ENCODE results near the gene MEGF9. TPM values are rescaled to one million over a fixed set of nuclear protein-coding genes. Genes with fewer than 3 reads are reported as not detected.
A peak's percentile ranks its signal among the peaks of the same experiment; 100 is the strongest.

MEGF9 gene
- total RNA-seq, 1 experiment from 2014 or later, result 28.4 TPM

DNA sequence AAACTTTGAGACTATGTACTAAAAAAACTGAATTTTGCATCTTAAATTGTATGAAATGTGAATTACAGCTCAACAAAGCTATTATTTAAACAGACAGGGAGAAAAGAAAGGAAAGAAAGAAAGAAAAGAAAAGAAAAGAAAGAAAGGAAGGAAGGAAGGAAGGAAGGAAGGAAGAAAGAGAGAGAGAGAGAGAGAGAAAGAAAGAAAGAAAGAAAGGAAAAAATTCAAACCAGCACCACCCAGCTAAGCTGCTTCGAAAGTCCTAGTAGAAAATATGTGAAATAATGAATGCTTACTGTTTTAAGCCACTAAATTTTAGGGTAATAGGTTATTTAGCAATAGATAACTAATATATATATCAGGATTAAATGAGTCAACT lies 102.6 kb downstream of the MEGF9 start:
- in situ Hi-C loops (cut with HindIII; ENCODE audit: low pct_unique_long_range_greater_than_20kb, low sequenced_read_pairs), result no loop called here
- no peak for DNase-seq (ENCODE audit: low read depth)

DNA sequence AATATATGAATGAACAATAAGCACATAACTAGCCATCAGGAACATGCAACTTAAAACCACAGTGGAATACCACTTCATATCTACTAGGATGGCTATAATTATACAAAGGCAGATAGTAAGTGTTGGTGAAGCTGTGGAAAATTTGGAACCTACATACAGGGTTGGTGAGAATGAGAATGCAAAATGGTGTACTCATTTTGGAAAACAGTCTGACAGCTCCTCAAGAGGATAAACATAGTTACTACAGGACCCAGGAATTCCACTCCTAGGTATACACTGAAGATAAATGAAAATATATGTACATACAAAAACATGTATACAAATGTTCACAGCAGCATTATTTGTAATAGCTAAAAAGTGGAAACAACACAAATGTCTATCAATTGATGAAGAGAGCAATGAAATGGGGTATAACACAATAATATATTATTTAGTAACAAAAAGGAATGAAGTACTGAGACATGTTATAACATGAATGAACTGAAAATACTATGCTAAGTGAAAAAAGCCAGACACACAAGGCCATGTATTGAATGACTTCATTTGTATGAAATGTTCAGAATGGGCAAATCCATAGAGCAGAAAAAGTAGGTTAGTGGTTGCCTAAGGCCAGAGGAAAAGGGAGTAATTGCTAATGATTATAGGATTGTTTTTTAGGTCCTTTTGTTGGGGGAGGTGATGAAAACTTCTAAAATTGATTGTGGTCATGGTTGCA lies 103.1 kb downstream of the MEGF9 start:
- no peak for DNase-seq (ENCODE audit: low read depth)
- in situ Hi-C loops (cut with HindIII; ENCODE audit: low pct_unique_long_range_greater_than_20kb, low sequenced_read_pairs), result no loop called here

DNA sequence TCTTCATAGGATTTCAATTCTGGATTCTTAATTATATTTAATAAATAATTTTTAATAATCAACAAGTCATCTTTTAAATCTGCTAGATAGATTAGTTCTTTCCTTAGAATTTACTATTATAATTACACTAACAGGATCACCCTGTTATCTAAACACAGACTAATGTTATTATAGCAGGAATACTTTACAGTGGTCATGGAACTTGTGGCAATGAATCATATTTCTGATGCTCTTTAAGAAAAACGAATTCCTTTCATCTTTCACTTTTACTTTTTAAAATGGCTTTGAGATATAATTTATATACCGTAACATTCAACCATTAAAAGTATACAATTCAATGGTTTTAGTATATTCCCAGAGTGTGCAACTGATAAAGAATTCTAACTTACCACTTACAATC lies 104.6 kb downstream of the MEGF9 start:
- DNase-seq (ENCODE audit: low read depth), result no peak
- in situ Hi-C loops (cut with HindIII; ENCODE audit: low pct_unique_long_range_greater_than_20kb, low sequenced_read_pairs), result no loop called here

DNA sequence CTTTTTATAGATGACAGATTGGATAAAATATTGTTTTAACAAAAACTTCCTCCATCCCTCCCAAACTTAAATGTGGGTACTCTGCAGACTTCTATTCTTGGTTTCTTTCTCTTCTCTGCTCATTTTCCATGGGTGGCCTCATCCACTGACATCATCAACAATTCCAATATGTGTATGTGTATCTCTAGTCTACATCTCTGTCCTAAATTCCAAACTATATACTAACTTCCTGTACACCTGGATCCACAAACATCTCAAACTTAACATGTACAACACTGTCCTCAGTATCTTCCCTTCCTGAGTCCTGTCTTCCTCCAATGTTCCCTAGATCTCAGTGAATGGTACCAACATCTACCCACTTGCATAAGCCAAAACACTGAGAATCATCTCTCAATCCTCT lies 105.8 kb downstream of the MEGF9 start:
- in situ Hi-C loops (cut with HindIII; ENCODE audit: low pct_unique_long_range_greater_than_20kb, low sequenced_read_pairs), result no loop called here

DNA sequence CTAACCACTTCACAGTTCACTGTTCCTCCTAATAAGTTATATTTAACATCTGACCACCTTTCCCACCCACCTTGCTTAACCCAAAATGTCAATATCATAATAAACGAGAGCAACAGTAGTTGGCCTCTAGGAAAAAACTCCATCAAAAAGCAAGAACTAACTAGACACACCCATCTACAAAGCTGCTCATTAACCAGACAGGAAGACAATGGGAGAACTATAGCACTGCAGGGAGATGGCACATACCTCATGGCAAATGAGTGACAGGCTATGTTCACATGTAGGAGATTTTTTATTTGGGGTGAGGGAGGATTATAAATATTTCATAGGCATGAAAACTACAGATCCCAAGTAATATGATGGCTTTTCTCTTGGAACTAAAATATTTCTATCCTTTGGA lies 110.7 kb downstream of the MEGF9 start:
- DNase-seq (ENCODE audit: low read depth), result peak; percentile 35
- in situ Hi-C loops (cut with HindIII; ENCODE audit: low pct_unique_long_range_greater_than_20kb, low sequenced_read_pairs), result no loop called here

More for the DNA sequence above, 105.8 kb downstream of the MEGF9 start:
- DNase-seq (ENCODE audit: low read depth), result no peak

DNA sequence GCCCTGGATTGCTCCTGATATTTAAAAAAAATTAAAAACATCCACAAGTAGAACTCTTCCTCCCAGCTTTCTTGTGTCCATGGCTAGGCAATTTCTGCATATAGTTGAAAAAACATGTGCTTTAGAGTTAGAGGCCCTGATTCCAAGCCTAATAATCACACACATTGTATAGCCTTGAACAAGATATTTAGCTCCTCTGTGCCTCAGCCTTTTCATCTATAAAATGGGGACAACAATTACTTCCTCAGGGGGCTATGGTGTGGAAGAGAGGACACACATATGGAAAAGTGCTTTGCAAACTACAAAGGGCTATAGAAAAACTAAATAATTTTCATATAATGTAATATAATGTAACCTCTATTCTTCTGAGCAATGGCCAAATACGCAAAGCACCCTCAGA lies 111.3 kb downstream of the MEGF9 start:
- in situ Hi-C loops (cut with HindIII; ENCODE audit: low pct_unique_long_range_greater_than_20kb, low sequenced_read_pairs), result no loop called here
- DNase-seq (ENCODE audit: low read depth), result no peak

DNA sequence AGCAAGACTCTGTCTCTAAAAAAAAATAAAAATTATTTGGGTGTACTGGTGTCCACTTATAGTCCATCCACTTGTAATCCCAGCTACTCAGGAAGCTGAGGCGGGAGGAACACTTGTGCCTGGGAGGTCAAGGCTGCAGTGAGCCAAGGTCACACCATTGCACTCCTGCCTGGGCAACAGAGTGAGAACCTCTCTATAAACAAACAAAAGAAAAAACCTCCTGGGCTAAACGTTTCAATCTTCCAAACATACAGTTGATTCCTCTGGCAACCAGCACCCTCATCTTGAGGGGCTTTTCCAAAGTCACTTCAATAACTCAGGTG lies 120.4 kb downstream of the MEGF9 start:
- no peak for DNase-seq (ENCODE audit: low read depth)
- in situ Hi-C loops (cut with HindIII; ENCODE audit: low pct_unique_long_range_greater_than_20kb, low sequenced_read_pairs), result no loop called here

DNA sequence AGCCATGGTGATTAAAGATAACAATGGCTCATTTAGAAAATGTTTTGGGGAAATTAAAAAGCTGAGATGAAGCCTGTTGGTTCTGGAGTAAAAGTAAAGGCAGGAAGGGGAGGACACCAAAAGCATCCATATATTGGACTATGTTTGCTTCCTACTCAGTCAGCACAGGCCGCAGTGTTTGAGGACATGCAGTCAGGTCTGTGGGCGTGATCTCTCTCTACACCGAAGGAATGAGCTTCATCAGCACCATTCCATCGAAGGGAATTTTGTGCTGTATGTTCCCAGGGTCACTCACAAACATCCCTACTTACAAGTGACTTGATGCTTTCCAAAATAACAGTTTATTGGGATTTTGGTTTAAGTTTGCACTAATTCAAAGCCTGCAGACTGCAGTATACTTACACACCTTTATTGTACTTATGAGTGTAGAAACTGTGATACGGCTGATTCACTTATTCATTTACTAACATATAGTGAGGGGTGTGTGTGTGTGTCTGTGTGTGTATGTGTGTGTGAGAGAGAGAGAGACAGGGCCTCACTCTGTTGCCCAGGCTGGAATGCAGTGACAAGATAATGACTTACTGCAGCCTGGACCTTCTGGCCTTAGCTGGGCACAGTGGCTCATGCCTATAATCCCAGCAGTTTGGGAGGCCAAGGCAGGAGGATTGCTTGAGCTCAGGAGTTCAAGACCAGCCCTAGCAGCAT lies 120.9 kb downstream of the MEGF9 start:
- in situ Hi-C loops (cut with HindIII; ENCODE audit: low pct_unique_long_range_greater_than_20kb, low sequenced_read_pairs), result no loop called here
- no peak for DNase-seq (ENCODE audit: low read depth)

DNA sequence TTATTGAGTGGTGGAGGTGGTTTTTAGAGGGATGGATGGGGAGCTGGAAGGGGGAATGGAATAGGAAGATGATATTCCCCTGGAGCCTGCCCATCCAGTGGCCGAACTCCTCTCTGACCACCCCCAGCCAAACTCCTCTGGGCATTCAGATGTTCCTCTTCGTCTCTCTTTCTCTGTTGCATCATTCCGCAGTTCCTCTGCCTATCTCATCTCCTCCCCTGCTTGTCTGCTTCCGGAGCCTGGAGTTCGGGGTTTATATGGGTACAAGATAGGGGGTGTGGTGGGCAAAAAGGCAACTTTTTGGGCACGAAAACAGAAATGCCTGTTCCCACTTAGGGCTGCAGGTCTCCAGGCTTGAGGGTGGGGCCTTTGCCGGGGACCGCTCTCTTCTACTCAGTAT lies 122.1 kb downstream of the MEGF9 start:
- DNase-seq (ENCODE audit: low read depth), result no peak
- in situ Hi-C loops (cut with HindIII; ENCODE audit: low pct_unique_long_range_greater_than_20kb, low sequenced_read_pairs), result no loop called here

DNA sequence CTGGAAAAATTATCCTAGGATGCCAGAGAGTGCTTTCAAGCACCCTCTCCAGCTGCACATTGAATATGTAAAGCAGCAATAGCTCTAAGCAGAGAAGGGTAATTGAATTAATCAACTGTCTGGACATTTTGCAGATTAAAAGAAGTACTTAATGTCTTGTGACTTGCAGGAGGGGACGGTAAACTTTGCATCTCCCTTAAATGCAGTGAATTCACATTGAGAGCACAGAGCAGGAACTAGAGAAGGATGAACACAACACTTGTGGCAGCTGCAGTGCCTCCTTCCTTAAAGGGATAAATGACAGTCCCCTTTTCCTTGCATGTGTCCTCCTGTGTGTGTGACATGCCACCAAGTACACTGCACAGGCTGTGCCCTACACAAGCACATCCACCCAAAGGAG lies 126.9 kb downstream of the MEGF9 start:
- DNase-seq (ENCODE audit: low read depth), result no peak
- in situ Hi-C loops (cut with HindIII; ENCODE audit: low pct_unique_long_range_greater_than_20kb, low sequenced_read_pairs), result no loop called here

DNA sequence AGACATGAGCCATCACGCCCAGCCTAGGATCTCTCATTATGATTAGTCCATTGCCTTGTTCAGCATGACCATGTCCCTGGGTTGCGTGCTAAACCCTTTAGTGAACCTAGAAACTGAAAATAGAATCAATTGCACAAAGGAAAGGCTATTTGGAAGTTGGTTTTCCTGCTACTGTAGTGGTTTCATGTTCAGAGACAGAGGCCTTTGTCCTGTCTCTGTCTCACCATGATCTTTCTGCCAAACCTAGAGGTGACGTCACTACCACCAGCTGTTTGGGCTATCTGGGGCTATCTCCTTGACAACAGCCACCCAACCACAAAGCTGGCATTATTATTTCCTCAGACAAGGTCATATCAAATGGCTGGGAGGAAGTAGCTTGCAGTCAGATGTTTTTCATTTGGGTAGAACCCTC lies 130.3 kb downstream of the MEGF9 start:
- in situ Hi-C loops (cut with HindIII; ENCODE audit: low pct_unique_long_range_greater_than_20kb, low sequenced_read_pairs), result no loop called here
- DNase-seq (ENCODE audit: low read depth), result peak; percentile 43

DNA sequence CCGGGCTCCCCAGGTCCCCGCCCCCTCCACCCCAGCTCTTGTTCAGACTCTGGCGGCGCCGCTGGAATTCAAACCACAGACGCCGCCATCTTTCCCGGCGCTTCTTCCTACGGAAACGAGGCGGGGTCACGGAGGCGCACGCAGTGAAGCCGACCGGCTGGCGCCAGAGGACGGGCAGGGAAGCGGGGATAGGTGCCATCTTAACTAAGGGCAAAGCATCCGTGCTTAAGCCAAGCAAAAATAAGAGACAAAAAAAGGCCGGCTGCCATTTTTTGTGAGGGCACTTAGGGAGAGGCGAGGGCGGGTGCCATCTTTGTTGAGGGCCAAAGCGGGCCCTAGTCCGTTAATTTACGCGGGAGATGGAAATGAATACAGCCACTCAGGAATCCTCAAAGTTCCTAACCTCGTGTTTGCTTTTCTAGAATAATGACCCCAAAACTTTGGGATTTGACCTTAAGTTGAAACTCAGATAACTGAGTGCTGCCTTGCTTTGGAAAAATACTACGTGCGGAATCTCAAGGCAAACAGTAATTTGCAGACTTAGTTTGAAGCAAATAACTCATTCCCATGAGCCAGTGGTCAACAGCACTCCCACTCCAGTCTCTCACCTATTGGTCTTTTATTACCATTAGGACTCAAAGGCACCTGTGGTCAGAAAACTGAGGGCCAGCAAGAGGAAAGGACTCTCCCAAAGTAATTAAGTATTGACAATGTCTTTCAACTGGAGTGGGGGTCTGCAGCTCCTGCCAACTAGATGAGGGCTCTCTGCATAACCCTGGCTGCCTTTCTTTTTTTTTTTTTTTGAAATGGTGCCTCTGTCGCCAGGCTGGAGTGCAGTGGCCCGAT lies 134.0 kb downstream of the MEGF9 start, which contains the start of gene CDK5RAP2:
CDK5RAP2 (minus strand) TSS at position 117 of the 846 bp plus-strand sequence. CDS start 189 bp downstream, outside the sequence.
- in situ Hi-C loops (cut with HindIII; ENCODE audit: low pct_unique_long_range_greater_than_20kb, low sequenced_read_pairs), result no loop called here

DNA sequence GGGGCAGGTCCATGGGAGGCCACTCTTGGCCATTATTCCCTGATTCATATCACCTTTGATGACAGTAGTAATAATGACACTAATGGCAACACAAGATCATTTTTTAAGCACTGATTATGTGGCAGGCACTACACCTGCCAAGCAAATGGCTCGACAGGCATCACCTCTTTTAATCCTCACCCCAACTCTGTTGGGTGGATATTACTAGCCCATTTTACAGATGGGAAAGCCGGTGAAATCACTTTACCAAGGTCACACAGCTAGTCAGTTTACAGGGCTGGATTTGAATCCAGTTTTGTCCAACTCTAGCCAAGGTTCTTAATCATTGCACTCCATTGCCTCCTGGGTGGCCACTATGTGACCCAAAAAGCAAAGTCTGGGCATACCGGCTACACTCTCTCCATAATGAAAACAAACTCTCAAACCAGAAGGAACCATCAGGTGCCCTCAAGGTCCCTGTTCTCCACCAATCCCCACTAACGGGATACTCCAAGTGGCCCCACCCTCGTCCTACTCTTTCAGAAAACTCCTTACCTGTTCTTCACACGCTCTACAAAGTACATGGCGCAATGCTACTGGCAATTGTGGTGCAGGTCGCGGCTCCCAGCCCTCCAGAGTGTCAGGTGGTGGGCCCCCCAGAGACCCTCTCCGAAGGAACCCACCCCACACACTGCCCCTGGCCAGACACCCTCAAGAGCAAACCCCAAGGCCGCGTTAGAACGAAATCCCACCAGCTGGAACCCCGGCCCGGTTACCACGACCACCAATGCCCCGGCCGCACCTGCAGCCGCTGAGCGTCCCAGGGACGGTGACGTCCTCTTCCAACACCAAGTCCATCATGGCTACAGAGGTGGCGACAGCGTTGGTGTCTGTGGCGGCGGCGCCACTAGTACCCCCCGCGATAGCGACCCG lies 134.9 kb downstream of the MEGF9 start:
- peak; percentile 28 for DNase-seq (ENCODE audit: low read depth)
- in situ Hi-C loops (cut with HindIII; ENCODE audit: low pct_unique_long_range_greater_than_20kb, low sequenced_read_pairs), result no loop called here

More for the DNA sequence above, 134.0 kb downstream of the MEGF9 start, which contains the start of gene CDK5RAP2:
- DNase-seq (ENCODE audit: low read depth), result peak; percentile 95

DNA sequence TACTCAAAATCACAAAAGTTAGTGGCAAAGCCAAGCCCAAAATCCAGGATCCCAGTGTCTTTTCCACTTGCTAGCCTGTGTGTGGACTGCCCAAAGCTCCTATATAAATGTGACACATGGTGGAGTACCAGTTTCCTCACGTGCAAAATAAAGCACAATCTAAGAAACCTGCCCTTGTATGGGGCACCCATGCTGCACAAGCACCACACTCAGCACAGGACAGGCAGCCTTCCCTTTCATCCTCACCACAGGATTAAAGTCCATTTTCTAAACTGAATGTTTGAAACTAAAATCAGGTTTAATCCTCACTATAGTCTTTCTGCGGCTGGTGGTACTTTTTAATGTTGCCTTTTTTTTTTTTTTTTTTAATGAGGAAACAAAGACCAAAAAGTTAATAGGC lies 139.8 kb downstream of the MEGF9 start:
- DNase-seq (ENCODE audit: low read depth), result no peak
- in situ Hi-C loops (cut with HindIII; ENCODE audit: low pct_unique_long_range_greater_than_20kb, low sequenced_read_pairs), result no loop called here

DNA sequence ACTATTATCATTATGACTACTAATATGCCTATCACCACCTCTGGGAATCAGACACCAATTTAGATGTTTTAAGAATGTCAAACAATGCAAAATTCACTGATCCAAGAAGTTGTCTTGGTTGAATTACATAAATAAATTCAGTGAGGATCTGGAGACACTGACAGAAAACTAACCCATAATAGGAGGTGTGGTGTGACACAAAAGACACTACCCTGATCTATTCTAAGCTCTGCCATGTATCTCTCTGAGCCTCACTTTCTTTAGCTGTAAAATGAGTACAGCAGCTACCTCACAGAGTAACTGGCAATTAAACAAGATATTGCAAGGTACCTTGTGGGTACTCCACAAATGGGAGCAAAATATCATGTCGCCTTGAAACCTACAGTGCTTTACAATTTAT lies 141.8 kb downstream of the MEGF9 start:
- in situ Hi-C loops (cut with HindIII; ENCODE audit: low pct_unique_long_range_greater_than_20kb, low sequenced_read_pairs), result no loop called here
- DNase-seq (ENCODE audit: low read depth), result no peak

DNA sequence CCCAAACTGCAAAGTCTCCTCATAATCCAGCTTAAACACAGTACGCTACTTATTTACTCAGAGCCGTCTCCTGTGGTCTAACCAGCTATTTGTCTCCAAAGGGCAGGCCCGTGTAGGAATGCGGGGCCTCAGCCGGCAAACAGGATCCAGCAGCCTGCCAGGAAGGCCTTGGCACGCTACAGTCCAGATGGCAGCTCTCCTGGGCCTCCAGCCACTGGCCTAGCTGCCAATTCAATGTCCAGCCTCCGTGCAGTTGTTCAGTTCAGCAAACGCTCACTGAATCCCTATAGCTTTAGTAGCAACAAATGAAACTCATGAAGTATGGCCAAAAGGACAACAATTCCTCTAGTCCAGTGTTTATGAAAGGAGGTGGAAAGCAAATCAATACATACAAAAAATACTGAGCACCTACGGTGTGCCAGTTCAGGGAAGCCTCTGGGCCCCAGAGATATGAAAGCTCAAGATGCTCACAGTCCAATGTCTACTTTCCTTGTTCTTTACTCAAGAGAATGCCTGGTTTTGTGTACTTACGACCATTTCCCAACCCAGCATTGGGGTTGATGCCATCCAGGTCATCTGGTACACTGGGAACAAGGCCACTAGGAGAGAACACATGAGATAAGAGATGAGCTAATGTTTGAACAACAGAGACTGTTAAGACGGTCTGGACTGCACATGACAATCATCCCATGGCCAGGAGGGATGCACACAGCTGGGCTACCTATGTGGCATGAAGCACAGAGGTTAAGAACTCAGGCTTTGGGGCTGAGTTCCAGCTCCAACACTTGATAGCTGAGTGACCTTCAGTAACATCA lies 142.6 kb downstream of the MEGF9 start:
- in situ Hi-C loops (cut with HindIII; ENCODE audit: low pct_unique_long_range_greater_than_20kb, low sequenced_read_pairs), result no loop called here

DNA sequence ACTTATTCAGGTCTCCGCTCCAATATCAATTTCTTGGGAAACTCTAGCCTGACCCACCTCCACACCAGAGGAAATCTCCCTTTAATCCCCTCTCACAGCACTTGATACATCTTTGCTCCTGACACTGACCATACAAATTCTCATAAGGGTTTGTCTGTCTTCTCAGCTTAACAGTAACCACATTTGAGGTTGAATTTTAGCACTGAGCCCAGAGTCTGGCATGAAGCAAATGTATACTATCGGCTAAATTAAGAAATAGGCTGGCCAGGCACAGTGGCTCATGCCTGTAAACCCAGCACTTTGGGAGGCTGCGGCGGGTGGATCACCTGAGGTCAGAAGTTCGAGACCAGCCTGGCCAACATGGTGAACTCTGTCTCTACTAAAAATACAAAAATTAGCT lies 144.0 kb downstream of the MEGF9 start:
- in situ Hi-C loops (cut with HindIII; ENCODE audit: low pct_unique_long_range_greater_than_20kb, low sequenced_read_pairs), result no loop called here
- no peak for DNase-seq (ENCODE audit: low read depth)

More for the DNA sequence above, 142.6 kb downstream of the MEGF9 start:
- no peak for DNase-seq (ENCODE audit: low read depth)
